ENCODE measurements around the gene CPLX3.

- TF ChIP-seq POLR2A (IDR thresholded peaks at IDR 0.05) (no peak), POLR2AphosphoS5 (IDR thresholded peaks at IDR 0.05) (no peak), CTCF (IDR thresholded peaks at IDR 0.05) (no peak)
These were observed 25.5 kb downstream of the CPLX3 start for GRCh38 chr15:74851960-74852359.
